ENCODE results near the gene AKAP5. TPM values are rescaled to one million over a fixed set of nuclear protein-coding genes. Genes with fewer than 3 reads are reported as not detected.

AKAP5 gene
- total RNA-seq, 1 donor from 2014 or later = 2.9 TPM

DNA sequence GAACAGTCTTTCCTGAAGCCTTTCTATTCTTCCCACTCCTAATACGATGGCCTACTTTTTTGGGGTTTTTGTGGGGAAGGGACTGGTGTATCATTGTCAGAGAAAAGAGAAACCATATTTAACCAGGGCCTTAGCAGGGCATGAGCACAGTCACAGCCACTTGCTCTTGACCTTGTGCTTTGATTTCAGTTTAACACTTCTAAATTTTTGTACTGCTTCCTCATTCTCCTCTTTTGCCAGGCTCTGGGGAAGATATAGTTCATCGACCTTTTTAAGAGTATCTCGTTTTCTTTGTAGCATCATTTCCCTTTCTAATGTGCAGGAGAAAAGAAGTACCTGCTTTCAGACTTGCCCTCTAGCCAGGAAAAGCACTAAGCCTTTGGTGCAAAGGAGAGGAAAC is 41.4 kb downstream of the AKAP5 start:
- Mint-ChIP-seq H3K36me3 (ENCODE audit: low read depth, unreplicated experiment) (peaks cover 5% of the 10 kb centered on the region), H3K27me3 (ENCODE audit: low read depth, unreplicated experiment) (no peaks in the 10 kb centered on the region), H3K9me3 (ENCODE audit: unreplicated experiment) (no peaks in the 10 kb centered on the region), H3K27ac (ENCODE audit: unreplicated experiment) (no peak overlapping the region), H3K4me3 (ENCODE audit: unreplicated experiment) (peak overlapping the region; percentile 97), H3K4me1 (ENCODE audit: low read depth, unreplicated experiment) (peaks cover 51% of the 10 kb centered on the region)
- no peak overlapping the region for H2AFZ ChIP-seq (ENCODE audit: low read depth, low read length)
- peak overlapping the region; percentile 2 for H3K27ac ChIP-seq (ENCODE audit: low read depth, low read length)
- no peaks in the 10 kb centered on the region for H3K27me3 ChIP-seq (ENCODE audit: insufficient read depth, low read length)
- TF ChIP-seq, protein P1, sequence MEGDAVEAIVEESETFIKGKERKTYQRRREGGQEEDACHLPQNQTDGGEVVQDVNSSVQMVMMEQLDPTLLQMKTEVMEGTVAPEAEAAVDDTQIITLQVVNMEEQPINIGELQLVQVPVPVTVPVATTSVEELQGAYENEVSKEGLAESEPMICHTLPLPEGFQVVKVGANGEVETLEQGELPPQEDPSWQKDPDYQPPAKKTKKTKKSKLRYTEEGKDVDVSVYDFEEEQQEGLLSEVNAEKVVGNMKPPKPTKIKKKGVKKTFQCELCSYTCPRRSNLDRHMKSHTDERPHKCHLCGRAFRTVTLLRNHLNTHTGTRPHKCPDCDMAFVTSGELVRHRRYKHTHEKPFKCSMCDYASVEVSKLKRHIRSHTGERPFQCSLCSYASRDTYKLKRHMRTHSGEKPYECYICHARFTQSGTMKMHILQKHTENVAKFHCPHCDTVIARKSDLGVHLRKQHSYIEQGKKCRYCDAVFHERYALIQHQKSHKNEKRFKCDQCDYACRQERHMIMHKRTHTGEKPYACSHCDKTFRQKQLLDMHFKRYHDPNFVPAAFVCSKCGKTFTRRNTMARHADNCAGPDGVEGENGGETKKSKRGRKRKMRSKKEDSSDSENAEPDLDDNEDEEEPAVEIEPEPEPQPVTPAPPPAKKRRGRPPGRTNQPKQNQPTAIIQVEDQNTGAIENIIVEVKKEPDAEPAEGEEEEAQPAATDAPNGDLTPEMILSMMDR (IDR thresholded peaks at IDR 0.05; ENCODE audit: insufficient read depth, low read depth, low read length) = no peak
- no peak for TF ChIP-seq EZH2 (IDR thresholded peaks at IDR 0.05; ENCODE audit: insufficient read depth, low read length)
- FAIRE-seq (no peak), DNase-seq (ENCODE audit: low read depth) (no peak)
- H3K4me1 ChIP-seq (ENCODE audit: insufficient read depth, low read length) = peaks cover 38% of the 10 kb centered on the region
- H3K9me3 ChIP-seq (ENCODE audit: insufficient read depth, low read depth, low read length) = no peaks in the 10 kb centered on the region
- H3K36me3 ChIP-seq (ENCODE audit: insufficient read depth, low read length) = peaks cover 4% of the 10 kb centered on the region
- H3K79me2 ChIP-seq (ENCODE audit: insufficient read depth, low read length) = peaks cover 93% of the 10 kb centered on the region
- peak overlapping the region; percentile 87 for H3K4me3 ChIP-seq (ENCODE audit: insufficient read depth, low read depth, low read length)
- peak overlapping the region; percentile 48 for H3K9ac ChIP-seq (ENCODE audit: low read length)
- H3K4me2 ChIP-seq (ENCODE audit: low read length) = peak overlapping the region; percentile 93
- peaks cover 64% of the 10 kb centered on the region for H4K20me1 ChIP-seq (ENCODE audit: insufficient read depth, low read length)

DNA sequence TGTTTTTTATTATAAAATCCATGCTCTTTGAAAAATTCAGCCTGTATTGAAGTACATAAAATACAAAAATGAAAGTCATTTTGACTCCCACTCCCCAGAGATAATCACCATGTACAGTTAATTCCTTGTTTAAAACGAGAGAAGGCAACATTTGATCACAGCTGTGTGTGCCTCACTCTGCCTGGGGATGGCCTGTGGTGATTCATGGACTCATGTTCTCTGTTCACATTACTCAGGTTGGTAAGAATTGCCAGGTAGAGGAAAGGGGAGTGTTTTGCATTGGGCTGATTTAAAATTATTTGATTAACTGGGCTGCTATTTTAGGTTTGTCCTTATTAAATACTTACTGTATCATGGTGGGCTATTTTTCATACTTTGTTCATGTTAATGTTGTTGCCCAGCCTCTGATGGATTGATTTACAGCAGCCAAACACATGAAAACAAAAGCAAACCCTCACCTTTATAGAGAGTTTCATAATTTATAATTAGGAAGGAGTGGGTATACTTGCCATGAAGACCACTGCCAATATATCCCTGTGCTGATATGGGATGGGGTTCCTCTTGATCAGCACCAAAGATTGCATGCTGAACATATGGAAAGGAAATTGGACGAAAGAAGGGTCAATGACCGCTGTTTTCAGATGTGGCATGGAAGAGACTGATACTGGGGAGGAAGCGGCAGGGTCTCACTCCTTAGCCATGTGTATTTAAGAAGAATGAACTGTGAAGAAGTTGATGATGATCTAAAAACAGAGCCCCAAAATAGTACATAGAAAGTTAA is 42.3 kb downstream of the AKAP5 start:
- Mint-ChIP-seq H3K9me3 (ENCODE audit: unreplicated experiment) (no peaks in the 10 kb centered on the region), H3K4me3 (ENCODE audit: unreplicated experiment) (peak overlapping the region; percentile 97), H3K27ac (ENCODE audit: unreplicated experiment) (peak overlapping the region; percentile 53), H3K36me3 (ENCODE audit: low read depth, unreplicated experiment) (peaks cover 5% of the 10 kb centered on the region), H3K4me1 (ENCODE audit: low read depth, unreplicated experiment) (peaks cover 43% of the 10 kb centered on the region), H3K27me3 (ENCODE audit: low read depth, unreplicated experiment) (no peaks in the 10 kb centered on the region)
- peak overlapping the region; percentile 3 for H3K27ac ChIP-seq (ENCODE audit: low read depth, low read length)
- H2AFZ ChIP-seq (ENCODE audit: low read depth, low read length) = no peak overlapping the region
- peaks cover 93% of the 10 kb centered on the region for H3K79me2 ChIP-seq (ENCODE audit: insufficient read depth, low read length)
- peak overlapping the region; percentile 87 for H3K4me3 ChIP-seq (ENCODE audit: insufficient read depth, low read depth, low read length)
- peaks cover 5% of the 10 kb centered on the region for H3K36me3 ChIP-seq (ENCODE audit: insufficient read depth, low read length)
- no peak for TF ChIP-seq EZH2 (IDR thresholded peaks at IDR 0.05; ENCODE audit: insufficient read depth, low read length)
- TF ChIP-seq, protein P1 (IDR thresholded peaks at IDR 0.05; ENCODE audit: insufficient read depth, low read depth, low read length) = no peak
- FAIRE-seq (no peak), DNase-seq (ENCODE audit: low read depth) (peak; percentile 48)
- peaks cover 72% of the 10 kb centered on the region for H4K20me1 ChIP-seq (ENCODE audit: insufficient read depth, low read length)
- H3K4me1 ChIP-seq (ENCODE audit: insufficient read depth, low read length) = peaks cover 30% of the 10 kb centered on the region
- H3K9ac ChIP-seq (ENCODE audit: low read length) = peak overlapping the region; percentile 48
- peak overlapping the region; percentile 93 for H3K4me2 ChIP-seq (ENCODE audit: low read length)
- H3K27me3 ChIP-seq (ENCODE audit: insufficient read depth, low read length) = no peaks in the 10 kb centered on the region
- no peaks in the 10 kb centered on the region for H3K9me3 ChIP-seq (ENCODE audit: insufficient read depth, low read depth, low read length)

- H3K27ac ChIP-seq (ENCODE audit: low read depth, low read length) = no peak overlapping the region
- H3K4me3 ChIP-seq (ENCODE audit: insufficient read depth, low read depth, low read length) = no peak overlapping the region
- FAIRE-seq (no peak), DNase-seq (ENCODE audit: low read depth) (no peak)
- H3K9me3 ChIP-seq (ENCODE audit: insufficient read depth, low read depth, low read length) = no peaks in the 10 kb centered on the region
- H3K4me1 Mint-ChIP-seq (ENCODE audit: low read depth, unreplicated experiment) = peaks cover 40% of the 10 kb centered on the region
- no peak overlapping the region for H3K9ac ChIP-seq (ENCODE audit: low read length)
- H3K4me2 ChIP-seq (ENCODE audit: low read length) = no peak overlapping the region
- H4K20me1 ChIP-seq (ENCODE audit: insufficient read depth, low read length) = peaks cover 79% of the 10 kb centered on the region
- peaks cover 5% of the 10 kb centered on the region for H3K36me3 ChIP-seq (ENCODE audit: insufficient read depth, low read length)
- peaks cover 5% of the 10 kb centered on the region for H3K36me3 Mint-ChIP-seq (ENCODE audit: low read depth, unreplicated experiment)
- H3K27me3 Mint-ChIP-seq (ENCODE audit: low read depth, unreplicated experiment) = no peaks in the 10 kb centered on the region
- H3K4me3 Mint-ChIP-seq (ENCODE audit: unreplicated experiment) = peak overlapping the region; percentile 37
- peaks cover 93% of the 10 kb centered on the region for H3K79me2 ChIP-seq (ENCODE audit: insufficient read depth, low read length)
- peaks cover 24% of the 10 kb centered on the region for H3K4me1 ChIP-seq (ENCODE audit: insufficient read depth, low read length)
- no peaks in the 10 kb centered on the region for H3K27me3 ChIP-seq (ENCODE audit: insufficient read depth, low read length)
- H3K27ac Mint-ChIP-seq (ENCODE audit: unreplicated experiment) = peak overlapping the region; percentile 55
- no peaks in the 10 kb centered on the region for H3K9me3 Mint-ChIP-seq (ENCODE audit: unreplicated experiment)
- H2AFZ ChIP-seq (ENCODE audit: low read depth, low read length) = no peak overlapping the region
- TF ChIP-seq EZH2 (IDR thresholded peaks at IDR 0.05; ENCODE audit: insufficient read depth, low read length) = no peak
- TF ChIP-seq, protein P1 (IDR thresholded peaks at IDR 0.05; ENCODE audit: insufficient read depth, low read depth, low read length) = no peak
Observed at GRCh38 chr14:64508215-64508776, 43.0 kb downstream of the AKAP5 start.

All from astrocyte (in vitro differentiated cells and primary cell).